ENCODE data around the gene DNAJC6.
"Not testable (repeated sequence)": the region's sequence is repeated elsewhere in the genome, so short reads cannot be mapped to it uniquely, and the experiment has no call there.

DNAJC6 gene

GRCh38 chr1:65276197-65276939, 33.0 kb upstream of the DNAJC6 start:
- H3K4me3 ChIP-seq (ENCODE audit: low read depth, low read length): no peak overlapping the region
- H3K36me3 ChIP-seq (ENCODE audit: control insufficient read depth, insufficient read depth, low read length): no peaks in the 10 kb centered on the region
- H3K9me3 ChIP-seq (ENCODE audit: control insufficient read depth, insufficient read depth, low read length): no peaks in the 10 kb centered on the region
- no peak overlapping the region for H3K9ac ChIP-seq (ENCODE audit: low read depth, low read length)
- H3K4me1 ChIP-seq (ENCODE audit: control insufficient read depth, insufficient read depth, low read length): peaks cover 32% of the 10 kb centered on the region
- H3K27me3 ChIP-seq (ENCODE audit: control insufficient read depth, insufficient read depth, low read length): peaks cover 4% of the 10 kb centered on the region

GRCh38 chr1:65277605-65278347, 31.6 kb upstream of the DNAJC6 start:
- H3K27me3 ChIP-seq (ENCODE audit: control insufficient read depth, insufficient read depth, low read length): peaks cover 4% of the 10 kb centered on the region
- no peak overlapping the region for H3K9ac ChIP-seq (ENCODE audit: low read depth, low read length)
- no peaks in the 10 kb centered on the region for H3K36me3 ChIP-seq (ENCODE audit: control insufficient read depth, insufficient read depth, low read length)
- peak overlapping the region; percentile 20 for H3K4me3 ChIP-seq (ENCODE audit: low read depth, low read length)
- no peaks in the 10 kb centered on the region for H3K9me3 ChIP-seq (ENCODE audit: control insufficient read depth, insufficient read depth, low read length)
- peaks cover 38% of the 10 kb centered on the region for H3K4me1 ChIP-seq (ENCODE audit: control insufficient read depth, insufficient read depth, low read length)

GRCh38 chr1:65278376-65279069, 30.8 kb upstream of the DNAJC6 start:
- Histone ChIP-seq H3K27me3 (ENCODE audit: control insufficient read depth, insufficient read depth, low read length) (peaks cover 4% of the 10 kb centered on the region), H3K9me3 (ENCODE audit: control insufficient read depth, insufficient read depth, low read length) (no peaks in the 10 kb centered on the region), H3K4me3 (ENCODE audit: low read depth, low read length) (peak overlapping the region; percentile 55), H3K9ac (ENCODE audit: low read depth, low read length) (no peak overlapping the region), H3K4me1 (ENCODE audit: control insufficient read depth, insufficient read depth, low read length) (peaks cover 38% of the 10 kb centered on the region), H3K36me3 (ENCODE audit: control insufficient read depth, insufficient read depth, low read length) (no peaks in the 10 kb centered on the region)

GRCh38 chr1:65279070-65279779, 30.1 kb upstream of the DNAJC6 start:
- no peaks in the 10 kb centered on the region for H3K9me3 ChIP-seq (ENCODE audit: control insufficient read depth, insufficient read depth, low read length)
- H3K36me3 ChIP-seq (ENCODE audit: control insufficient read depth, insufficient read depth, low read length): no peaks in the 10 kb centered on the region
- H3K4me3 ChIP-seq (ENCODE audit: low read depth, low read length): peak overlapping the region; percentile 55
- H3K9ac ChIP-seq (ENCODE audit: low read depth, low read length): no peak overlapping the region
- H3K27me3 ChIP-seq (ENCODE audit: control insufficient read depth, insufficient read depth, low read length): peaks cover 4% of the 10 kb centered on the region
- H3K4me1 ChIP-seq (ENCODE audit: control insufficient read depth, insufficient read depth, low read length): peaks cover 38% of the 10 kb centered on the region

- Histone ChIP-seq H3K27me3 (ENCODE audit: control insufficient read depth, insufficient read depth, low read length) (peaks cover 4% of the 10 kb centered on the region), H3K4me1 (ENCODE audit: control insufficient read depth, insufficient read depth, low read length) (peaks cover 30% of the 10 kb centered on the region), H3K36me3 (ENCODE audit: control insufficient read depth, insufficient read depth, low read length) (no peaks in the 10 kb centered on the region), H3K9ac (ENCODE audit: low read depth, low read length) (no peak overlapping the region), H3K9me3 (ENCODE audit: control insufficient read depth, insufficient read depth, low read length) (no peaks in the 10 kb centered on the region), H3K4me3 (ENCODE audit: low read depth, low read length) (no peak overlapping the region)
These were observed 27.5 kb upstream of the DNAJC6 start for GRCh38 chr1:65281846-65282245.

GRCh38 chr1:65284229-65284628, 25.1 kb upstream of the DNAJC6 start:
- peaks cover 12% of the 10 kb centered on the region for H3K4me1 ChIP-seq (ENCODE audit: control insufficient read depth, insufficient read depth, low read length)
- H3K36me3 ChIP-seq (ENCODE audit: control insufficient read depth, insufficient read depth, low read length): no peaks in the 10 kb centered on the region
- H3K9ac ChIP-seq (ENCODE audit: low read depth, low read length): no peak overlapping the region
- H3K27me3 ChIP-seq (ENCODE audit: control insufficient read depth, insufficient read depth, low read length): no peaks in the 10 kb centered on the region
- no peak overlapping the region for H3K4me3 ChIP-seq (ENCODE audit: low read depth, low read length)
- H3K9me3 ChIP-seq (ENCODE audit: control insufficient read depth, insufficient read depth, low read length): no peaks in the 10 kb centered on the region

- Histone ChIP-seq H3K4me3 (ENCODE audit: low read depth, low read length) (no peak overlapping the region), H3K9ac (ENCODE audit: low read depth, low read length) (no peak overlapping the region), H3K9me3 (ENCODE audit: control insufficient read depth, insufficient read depth, low read length) (no peaks in the 10 kb centered on the region), H3K4me1 (ENCODE audit: control insufficient read depth, insufficient read depth, low read length) (no peaks in the 10 kb centered on the region), H3K36me3 (ENCODE audit: control insufficient read depth, insufficient read depth, low read length) (no peaks in the 10 kb centered on the region), H3K27me3 (ENCODE audit: control insufficient read depth, insufficient read depth, low read length) (no peaks in the 10 kb centered on the region)
These were observed 19.9 kb upstream of the DNAJC6 start for GRCh38 chr1:65289449-65289848.

- not testable (repeated sequence) for H3K27me3 ChIP-seq (ENCODE audit: control insufficient read depth, insufficient read depth, low read length); H3K9me3 ChIP-seq (ENCODE audit: control insufficient read depth, insufficient read depth, low read length); H3K4me1 ChIP-seq (ENCODE audit: control insufficient read depth, insufficient read depth, low read length); H3K9ac ChIP-seq (ENCODE audit: low read depth, low read length); H3K4me3 ChIP-seq (ENCODE audit: low read depth, low read length); H3K36me3 ChIP-seq (ENCODE audit: control insufficient read depth, insufficient read depth, low read length)
These were observed 17.5 kb upstream of the DNAJC6 start for GRCh38 chr1:65291818-65292217.

GRCh38 chr1:65292861-65293593, 16.3 kb upstream of the DNAJC6 start:
- no peak overlapping the region for H3K4me3 ChIP-seq (ENCODE audit: low read depth, low read length)
- H3K4me1 ChIP-seq (ENCODE audit: control insufficient read depth, insufficient read depth, low read length): no peaks in the 10 kb centered on the region
- no peak overlapping the region for H3K9ac ChIP-seq (ENCODE audit: low read depth, low read length)
- no peaks in the 10 kb centered on the region for H3K27me3 ChIP-seq (ENCODE audit: control insufficient read depth, insufficient read depth, low read length)
- no peaks in the 10 kb centered on the region for H3K9me3 ChIP-seq (ENCODE audit: control insufficient read depth, insufficient read depth, low read length)
- no peaks in the 10 kb centered on the region for H3K36me3 ChIP-seq (ENCODE audit: control insufficient read depth, insufficient read depth, low read length)

- Histone ChIP-seq H3K36me3 (ENCODE audit: control insufficient read depth, insufficient read depth, low read length) (no peaks in the 10 kb centered on the region), H3K9ac (ENCODE audit: low read depth, low read length) (no peak overlapping the region), H3K27me3 (ENCODE audit: control insufficient read depth, insufficient read depth, low read length) (no peaks in the 10 kb centered on the region), H3K4me1 (ENCODE audit: control insufficient read depth, insufficient read depth, low read length) (no peaks in the 10 kb centered on the region), H3K9me3 (ENCODE audit: control insufficient read depth, insufficient read depth, low read length) (no peaks in the 10 kb centered on the region), H3K4me3 (ENCODE audit: low read depth, low read length) (no peak overlapping the region)
These were observed 11.6 kb upstream of the DNAJC6 start for GRCh38 chr1:65297706-65298105.

GRCh38 chr1:65299328-65299727, 10.0 kb upstream of the DNAJC6 start:
- no peak overlapping the region for H3K9ac ChIP-seq (ENCODE audit: low read depth, low read length)
- H3K9me3 ChIP-seq (ENCODE audit: control insufficient read depth, insufficient read depth, low read length): no peaks in the 10 kb centered on the region
- no peaks in the 10 kb centered on the region for H3K4me1 ChIP-seq (ENCODE audit: control insufficient read depth, insufficient read depth, low read length)
- H3K27me3 ChIP-seq (ENCODE audit: control insufficient read depth, insufficient read depth, low read length): no peaks in the 10 kb centered on the region
- no peak overlapping the region for H3K4me3 ChIP-seq (ENCODE audit: low read depth, low read length)
- H3K36me3 ChIP-seq (ENCODE audit: control insufficient read depth, insufficient read depth, low read length): no peaks in the 10 kb centered on the region
